A673 (cell line): ENCODE data around the gene TMPRSS7. TPM values are rescaled to one million over a fixed set of nuclear protein-coding genes. Genes with fewer than 3 reads are reported as not detected.

Experiments
- BruUV-seq: library from RNA; stranded (reverse); fragments of 400-500 nt; replicated peaks from 2 replicates; lab custom pipeline; 2021; lab: Mats Ljungman, UMichigan
- CTCF ChIA-PET: fragments of 300-600 bp; sonication (Branson Sonifier 250); formaldehyde crosslinking; loops from one replicate; lab custom pipeline; 2022; ENCODE audit warnings: antibody characterized with exemption; lab: Charles Lee
- POLR2A ChIA-PET: fragments of 300-600 bp; sonication (Branson Sonifier 250); formaldehyde crosslinking; loops from one replicate; lab custom pipeline; 2022; ENCODE audit warnings: antibody characterized with exemption; ENCODE audit not compliant: low non-redundant PET; lab: Charles Lee
- DNase-seq: peaks from one replicate; pipeline ENCODE4 v3.0.0-alpha.2; 2015; ENCODE audit warnings: low spot score
- H3K27ac ChIP-seq: fragments of 200-600 bp; sonication (generic); 2 replicates; pipeline ENCODE4 v1.5.1; 2016; ENCODE audit warnings: mixed run types, low read depth, mild to moderate bottlenecking, mixed read lengths, antibody characterized with exemption, low read length; ENCODE audit not compliant: poor library complexity, severe bottlenecking
- H3K27me3 ChIP-seq: fragments of 200-600 bp; sonication (generic); replicated peaks from 2 replicates; pipeline ENCODE4 v1.6.1; 2017; ENCODE audit warnings: mixed run types, low read depth, mild to moderate bottlenecking, mixed read lengths, antibody characterized with exemption, low read length; ENCODE audit not compliant: insufficient read depth, poor library complexity
- H3K36me3 ChIP-seq: fragments of 200-600 bp; sonication (generic); 2 replicates; pipeline ENCODE4 v1.6.1; 2016; ENCODE audit warnings: mixed run types, mild to moderate bottlenecking, mixed read lengths, antibody characterized with exemption, low read length; ENCODE audit not compliant: insufficient read depth, poor library complexity, severe bottlenecking
- H3K4me1 ChIP-seq: fragments of 200-600 bp; sonication (generic); 2 replicates; pipeline ENCODE4 v1.6.1; 2017; ENCODE audit warnings: mixed run types, mild to moderate bottlenecking, mixed read lengths, antibody characterized with exemption, low read length; ENCODE audit not compliant: insufficient read depth, poor library complexity, severe bottlenecking
- H3K4me3 ChIP-seq: fragments of 200-600 bp; sonication (generic); 2 replicates; pipeline ENCODE4 v1.5.1; 2016; ENCODE audit warnings: low read depth, mixed run types, mild to moderate bottlenecking, mixed read lengths, low read length; ENCODE audit not compliant: poor library complexity, severe bottlenecking
- H3K9me3 ChIP-seq: fragments of 200-600 bp; sonication (generic); 2 replicates; pipeline ENCODE4 v1.6.1; 2016; ENCODE audit warnings: mixed run types, low read depth, mild to moderate bottlenecking, mixed read lengths, antibody characterized with exemption, low read length; ENCODE audit not compliant: poor library complexity, severe bottlenecking
- EZH2 ChIP-seq: fragments of 200-600 bp; sonication (generic); IDR thresholded peaks from 2 replicates; pipeline ENCODE4 v1.6.1; 2017; ENCODE audit warnings: borderline replicate concordance, low read depth, mild to moderate bottlenecking, mixed read lengths, antibody characterized with exemption, low read length; ENCODE audit not compliant: poor library complexity, severe bottlenecking
- intact Hi-C: fragments of 100-400 bp; cut with micrococcal nuclease; formaldehyde crosslinking; loops from one replicate; pipeline ENCODE4 v1.10.0; 2022; ENCODE audit not compliant: unreplicated experiment
- total RNA-seq: library from RNA; stranded (reverse); gene quantifications from 2 replicates; pipeline ENCODE4 v1.2.3, GENCODE V29; 2021
- TF ChIP-seq, protein P1 (sequence below): fragments of 300-800, 200-600 bp; sonication (generic); conservative IDR thresholded peaks from 2 replicates; pipeline ENCODE4 v1.5.1; 2017; ENCODE audit warnings: low read depth, mild to moderate bottlenecking, antibody characterized with exemption, low read length, moderate library complexity, mixed read lengths

TMPRSS7 gene
- total RNA-seq, 1 experiment from 2014 or later: not detected

DNA sequence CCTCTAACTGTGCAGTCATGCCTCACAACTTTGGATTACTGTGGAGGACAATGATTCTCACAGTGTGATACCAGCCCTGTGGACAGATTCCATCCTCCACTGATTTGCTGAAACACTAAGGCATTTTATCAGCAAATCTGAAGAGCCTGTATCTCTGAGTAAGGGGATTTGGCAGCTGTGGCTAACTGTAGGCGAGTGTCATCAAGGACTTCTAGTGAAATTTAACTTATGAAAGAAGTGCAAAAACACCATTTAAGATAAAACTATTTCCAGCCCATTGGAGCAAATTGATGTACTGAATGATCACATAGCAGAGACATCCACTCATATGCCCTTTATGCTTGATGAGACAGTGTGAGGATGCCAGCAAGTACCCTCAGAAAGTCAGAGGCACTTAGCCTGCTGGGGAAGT, 13.9 kb upstream of the TMPRSS7 start:
- no peak for TF ChIP-seq EZH2
- TF ChIP-seq, protein P1, sequence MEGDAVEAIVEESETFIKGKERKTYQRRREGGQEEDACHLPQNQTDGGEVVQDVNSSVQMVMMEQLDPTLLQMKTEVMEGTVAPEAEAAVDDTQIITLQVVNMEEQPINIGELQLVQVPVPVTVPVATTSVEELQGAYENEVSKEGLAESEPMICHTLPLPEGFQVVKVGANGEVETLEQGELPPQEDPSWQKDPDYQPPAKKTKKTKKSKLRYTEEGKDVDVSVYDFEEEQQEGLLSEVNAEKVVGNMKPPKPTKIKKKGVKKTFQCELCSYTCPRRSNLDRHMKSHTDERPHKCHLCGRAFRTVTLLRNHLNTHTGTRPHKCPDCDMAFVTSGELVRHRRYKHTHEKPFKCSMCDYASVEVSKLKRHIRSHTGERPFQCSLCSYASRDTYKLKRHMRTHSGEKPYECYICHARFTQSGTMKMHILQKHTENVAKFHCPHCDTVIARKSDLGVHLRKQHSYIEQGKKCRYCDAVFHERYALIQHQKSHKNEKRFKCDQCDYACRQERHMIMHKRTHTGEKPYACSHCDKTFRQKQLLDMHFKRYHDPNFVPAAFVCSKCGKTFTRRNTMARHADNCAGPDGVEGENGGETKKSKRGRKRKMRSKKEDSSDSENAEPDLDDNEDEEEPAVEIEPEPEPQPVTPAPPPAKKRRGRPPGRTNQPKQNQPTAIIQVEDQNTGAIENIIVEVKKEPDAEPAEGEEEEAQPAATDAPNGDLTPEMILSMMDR: no peak
- intact Hi-C loops: no loop called here
- ChIA-PET CTCF (no interaction called here), POLR2A (interaction anchor here (0.6 kb wide), 1 partner anchor 91 kb away, joined by 6 read pairs; no protein-coding TSS in a partner anchor)
- no peak overlapping the region for H3K27ac ChIP-seq
- H3K27me3 ChIP-seq: no peaks in the 10 kb centered on the region
- peak; percentile 66 for DNase-seq
- no peak overlapping the region for H3K4me3 ChIP-seq
- no peaks in the 10 kb centered on the region for H3K9me3 ChIP-seq
- no TSS peak for BruUV-seq
- H3K36me3 ChIP-seq: no peaks in the 10 kb centered on the region
- H3K4me1 ChIP-seq: peaks cover 5% of the 10 kb centered on the region

DNA sequence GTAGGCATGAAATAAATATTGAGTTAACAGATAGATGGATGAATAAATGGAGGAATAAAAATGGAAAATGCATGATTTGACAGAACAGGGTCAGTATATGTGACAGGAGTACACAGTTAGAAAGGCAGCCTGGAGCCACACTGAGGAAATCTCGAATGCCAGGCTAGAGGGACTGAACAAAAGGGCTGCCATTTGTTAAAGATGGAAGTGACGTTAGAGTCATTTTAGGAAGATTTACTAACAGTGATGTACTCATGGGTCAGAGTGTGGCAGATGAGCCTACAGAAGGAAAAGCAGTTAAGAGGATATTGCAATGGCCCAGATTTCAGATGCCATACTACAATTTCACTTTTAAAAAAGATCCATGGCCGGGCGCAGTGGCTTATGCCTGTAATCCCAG, 7.4 kb upstream of the TMPRSS7 start:
- POLR2A ChIA-PET: no interaction called here
- Histone ChIP-seq H3K27me3 (no peaks in the 10 kb centered on the region), H3K4me1 (no peaks in the 10 kb centered on the region), H3K9me3 (no peaks in the 10 kb centered on the region), H3K36me3 (no peaks in the 10 kb centered on the region), H3K27ac (no peak overlapping the region), H3K4me3 (no peak overlapping the region)
- TF ChIP-seq EZH2: no peak
- TF ChIP-seq, protein P1: no peak
- CTCF ChIA-PET: no interaction called here
- DNase-seq: no peak
- intact Hi-C loops: no loop called here
- no TSS peak for BruUV-seq

DNA sequence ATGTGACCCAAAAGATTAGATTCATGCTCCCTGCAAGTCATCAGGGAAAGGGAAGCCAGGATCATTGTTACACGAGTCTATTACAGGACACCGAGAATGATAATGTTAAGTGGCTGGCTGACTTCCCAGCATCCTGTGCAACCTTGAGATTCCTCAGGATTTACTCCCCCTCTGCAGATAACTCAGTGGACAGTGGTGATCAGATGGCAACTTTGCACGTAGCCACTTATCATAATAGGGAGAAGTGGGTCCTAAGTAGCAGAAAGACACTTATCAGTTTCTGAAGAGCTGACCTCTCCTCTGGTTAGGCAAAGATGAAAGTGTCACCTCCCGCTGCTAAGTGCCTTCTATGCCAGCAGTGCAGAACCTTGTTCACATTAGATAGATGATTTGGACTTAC, 6.7 kb upstream of the TMPRSS7 start:
- Histone ChIP-seq H3K36me3 (no peaks in the 10 kb centered on the region), H3K4me1 (no peaks in the 10 kb centered on the region), H3K4me3 (no peak overlapping the region), H3K27ac (no peak overlapping the region), H3K27me3 (no peaks in the 10 kb centered on the region), H3K9me3 (no peaks in the 10 kb centered on the region)
- no peak for DNase-seq
- BruUV-seq: no TSS peak
- ChIA-PET CTCF (interaction anchor here (1.1 kb wide), 1 partner anchor 14 kb away, joined by 3 read pairs; no protein-coding TSS in a partner anchor), POLR2A (no interaction called here)
- intact Hi-C loops: no loop called here
- TF ChIP-seq EZH2: no peak

DNA sequence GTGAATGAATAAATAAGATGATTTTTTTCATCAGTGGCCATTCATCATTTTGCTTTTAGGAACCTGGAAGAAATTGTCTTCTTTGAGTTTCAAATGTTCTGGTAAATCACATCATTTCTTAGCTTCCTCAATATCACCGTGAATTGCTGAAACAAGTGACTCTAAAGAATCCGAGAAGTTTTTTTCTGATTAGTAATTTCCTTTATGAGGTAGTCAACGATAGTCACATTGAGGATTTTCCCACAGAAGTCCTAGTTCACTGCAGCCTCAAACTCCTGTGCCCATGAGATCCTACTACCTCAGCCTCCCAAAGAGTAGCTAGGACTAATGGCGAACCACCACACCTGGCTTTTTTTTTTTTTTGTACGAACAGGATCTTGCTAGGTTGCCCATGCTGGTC, 3.6 kb upstream of the TMPRSS7 start:
- DNase-seq: no peak
- H3K36me3 ChIP-seq: no peaks in the 10 kb centered on the region
- H3K9me3 ChIP-seq: no peaks in the 10 kb centered on the region
- ChIA-PET POLR2A (no interaction called here), CTCF (no interaction called here)
- BruUV-seq: no TSS peak
- H3K27ac ChIP-seq: no peak overlapping the region
- no peaks in the 10 kb centered on the region for H3K27me3 ChIP-seq
- TF ChIP-seq, protein P1: no peak
- no peak for TF ChIP-seq EZH2
- intact Hi-C loops: no loop called here
- no peaks in the 10 kb centered on the region for H3K4me1 ChIP-seq
- no peak overlapping the region for H3K4me3 ChIP-seq
